Measurements from ENCODE around the gene CUX1. TPM values are rescaled to one million over a fixed set of nuclear protein-coding genes. Genes with fewer than 3 reads are reported as not detected.

The CUX1 gene
- total RNA-seq, 1 donor from 2014 or later = 40.5 TPM

DNA sequence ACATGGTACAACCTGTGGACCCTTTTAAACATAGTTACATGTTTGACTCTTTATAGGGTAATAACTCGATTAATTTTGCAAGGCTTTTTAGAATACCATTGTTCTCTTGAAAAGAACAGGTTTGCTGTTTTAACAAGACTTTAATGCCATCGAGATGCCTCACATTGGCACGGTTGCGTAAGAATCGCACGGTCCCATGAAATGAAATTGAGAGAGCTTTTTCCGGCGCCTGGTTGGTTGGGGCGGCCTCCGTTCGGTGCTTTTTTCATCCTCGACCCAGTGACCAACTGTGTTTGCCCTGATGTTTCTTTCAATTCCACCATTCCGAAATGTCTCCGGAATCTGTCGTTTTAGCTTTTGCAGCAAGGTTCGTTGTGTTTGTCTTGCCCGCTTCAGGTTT lies 142.4 kb downstream of the CUX1 start:
- no peak for FAIRE-seq

DNA sequence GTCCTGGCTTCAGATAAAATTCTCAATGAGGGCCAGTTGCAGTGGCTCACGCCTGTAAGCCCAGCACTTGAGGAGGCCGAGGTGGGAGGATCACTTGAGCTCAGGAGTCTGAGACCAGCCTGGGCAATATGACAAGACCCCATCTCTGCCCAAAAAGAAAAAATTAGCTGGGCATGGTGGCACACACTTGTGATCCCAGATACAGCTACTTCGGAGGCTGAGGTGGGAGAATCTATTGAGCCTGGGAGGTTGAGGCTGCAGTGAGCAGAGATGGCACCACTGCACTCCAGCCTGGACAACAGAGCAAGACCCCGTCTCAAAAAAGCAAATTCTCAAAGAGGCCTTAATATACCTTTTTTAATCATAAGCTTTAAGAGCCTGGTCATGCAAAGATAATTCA lies 142.9 kb downstream of the CUX1 start:
- H3K27me3 ChIP-seq (ENCODE audit: control insufficient read depth, insufficient read depth, low read length) = no peaks in the 10 kb centered on the region
- TF ChIP-seq, protein P1, sequence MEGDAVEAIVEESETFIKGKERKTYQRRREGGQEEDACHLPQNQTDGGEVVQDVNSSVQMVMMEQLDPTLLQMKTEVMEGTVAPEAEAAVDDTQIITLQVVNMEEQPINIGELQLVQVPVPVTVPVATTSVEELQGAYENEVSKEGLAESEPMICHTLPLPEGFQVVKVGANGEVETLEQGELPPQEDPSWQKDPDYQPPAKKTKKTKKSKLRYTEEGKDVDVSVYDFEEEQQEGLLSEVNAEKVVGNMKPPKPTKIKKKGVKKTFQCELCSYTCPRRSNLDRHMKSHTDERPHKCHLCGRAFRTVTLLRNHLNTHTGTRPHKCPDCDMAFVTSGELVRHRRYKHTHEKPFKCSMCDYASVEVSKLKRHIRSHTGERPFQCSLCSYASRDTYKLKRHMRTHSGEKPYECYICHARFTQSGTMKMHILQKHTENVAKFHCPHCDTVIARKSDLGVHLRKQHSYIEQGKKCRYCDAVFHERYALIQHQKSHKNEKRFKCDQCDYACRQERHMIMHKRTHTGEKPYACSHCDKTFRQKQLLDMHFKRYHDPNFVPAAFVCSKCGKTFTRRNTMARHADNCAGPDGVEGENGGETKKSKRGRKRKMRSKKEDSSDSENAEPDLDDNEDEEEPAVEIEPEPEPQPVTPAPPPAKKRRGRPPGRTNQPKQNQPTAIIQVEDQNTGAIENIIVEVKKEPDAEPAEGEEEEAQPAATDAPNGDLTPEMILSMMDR (IDR thresholded peaks at IDR 0.05; ENCODE audit: insufficient read depth, low read length, severe bottlenecking) = no peak
- DNase-seq (ENCODE audit: low read depth) (no peak), FAIRE-seq (no peak)
- H3K36me3 ChIP-seq (ENCODE audit: control insufficient read depth, insufficient read depth, low read length) = no peaks in the 10 kb centered on the region
- H3K4me3 ChIP-seq (ENCODE audit: low read depth, low read length) = no peak overlapping the region

More for the DNA sequence above, 142.4 kb downstream of the CUX1 start:
- Histone ChIP-seq H3K4me3 (ENCODE audit: low read depth, low read length) (no peak overlapping the region), H3K36me3 (ENCODE audit: control insufficient read depth, insufficient read depth, low read length) (no peaks in the 10 kb centered on the region), H3K27me3 (ENCODE audit: control insufficient read depth, insufficient read depth, low read length) (no peaks in the 10 kb centered on the region)
- TF ChIP-seq, protein P1 (IDR thresholded peaks at IDR 0.05; ENCODE audit: insufficient read depth, low read length, severe bottlenecking) = no peak
- DNase-seq (ENCODE audit: low read depth) = no peak

- DNase-seq (ENCODE audit: low read depth) (no peak), FAIRE-seq (no peak)
- no peak overlapping the region for H3K4me3 ChIP-seq (ENCODE audit: low read depth, low read length)
- TF ChIP-seq, protein P1 (IDR thresholded peaks at IDR 0.05; ENCODE audit: insufficient read depth, low read length, severe bottlenecking) = no peak
- H3K27me3 ChIP-seq (ENCODE audit: control insufficient read depth, insufficient read depth, low read length) = no peaks in the 10 kb centered on the region
- H3K36me3 ChIP-seq (ENCODE audit: control insufficient read depth, insufficient read depth, low read length) = no peaks in the 10 kb centered on the region
Measured at GRCh38 chr7:101960985-101961708, 143.7 kb downstream of the CUX1 start.

- FAIRE-seq = no peak
- H3K4me3 ChIP-seq (ENCODE audit: low read depth, low read length) = no peak overlapping the region
- TF ChIP-seq, protein P1 (IDR thresholded peaks at IDR 0.05; ENCODE audit: insufficient read depth, low read length, severe bottlenecking) = no peak
- H3K27me3 ChIP-seq (ENCODE audit: control insufficient read depth, insufficient read depth, low read length) = no peaks in the 10 kb centered on the region
- no peaks in the 10 kb centered on the region for H3K36me3 ChIP-seq (ENCODE audit: control insufficient read depth, insufficient read depth, low read length)
- DNase-seq (ENCODE audit: low read depth) = no peak
Measured at GRCh38 chr7:101961811-101962210, 144.4 kb downstream of the CUX1 start.

GRCh38 chr7:101963693-101964092 lies 146.3 kb downstream of the CUX1 start:
- no peak for DNase-seq (ENCODE audit: low read depth)

More at GRCh38 chr7:101963693-101964092, 146.3 kb downstream of the CUX1 start:
- H3K36me3 ChIP-seq (ENCODE audit: control insufficient read depth, insufficient read depth, low read length) = no peaks in the 10 kb centered on the region
- no peak for FAIRE-seq
- H3K4me3 ChIP-seq (ENCODE audit: low read depth, low read length) = no peak overlapping the region
- TF ChIP-seq, protein P1 (IDR thresholded peaks at IDR 0.05; ENCODE audit: insufficient read depth, low read length, severe bottlenecking) = no peak
- H3K27me3 ChIP-seq (ENCODE audit: control insufficient read depth, insufficient read depth, low read length) = no peaks in the 10 kb centered on the region
